Lung (tissue), 12 donors: ENCODE results near the gene EPN2. TPM values are rescaled to one million over a fixed set of nuclear protein-coding genes. Genes with fewer than 3 reads are reported as not detected.

ENCODE experiments used
- ATAC-seq: fragments of 200-7000 bp; cut with Tn5 transposase; one replicate; pipeline ENCODE4 v1.9.1; 2020; ENCODE audit warnings: moderate number of reproducible peaks; ENCODE audit not compliant: insufficient read depth, low FRiP score
- DNase-seq, 3 donors: peaks; one replicate each; pipeline ENCODE4 v3.0.0-alpha.2; 2013 to 2017
- H3K27ac ChIP-seq, 2 donors: one replicate each; pipeline ENCODE4 v1.5.1; 2013; ENCODE audit warnings: mild to moderate bottlenecking in 2 of 2, moderate library complexity in 2 of 2, control low read depth in 1 of 2, inconsistent platforms in 1 of 2, low read depth in 1 of 2, low read length in 1 of 2
- H3K27me3 ChIP-seq, 3 donors: one replicate each; pipeline ENCODE4 v1.5.1; 2013; ENCODE audit warnings: low read length in 2 of 3; ENCODE audit not compliant: control insufficient read depth in 3 of 3, insufficient read depth in 3 of 3
- H3K36me3 ChIP-seq, 4 donors: one replicate each; pipeline ENCODE4 v1.5.1; 2013; ENCODE audit warnings: low read length in 4 of 4, mild to moderate bottlenecking in 1 of 4, moderate library complexity in 1 of 4; ENCODE audit not compliant: control insufficient read depth in 4 of 4, insufficient read depth in 4 of 4
- H3K4me1 ChIP-seq, 5 donors: one replicate each; pipeline ENCODE4 v1.5.1; 2013; ENCODE audit warnings: low read length in 5 of 5, mild to moderate bottlenecking in 2 of 5, moderate library complexity in 1 of 5; ENCODE audit not compliant: control insufficient read depth in 5 of 5, insufficient read depth in 5 of 5
- H3K4me3 ChIP-seq: one replicate; pipeline ENCODE4 v1.5.1; 2013; ENCODE audit warnings: mild to moderate bottlenecking, control low read depth, moderate library complexity
- H3K9ac ChIP-seq, 2 donors: one replicate each; pipeline ENCODE4 v1.5.1; 2013; ENCODE audit warnings: low read length in 2 of 2, control low read depth in 1 of 2; ENCODE audit not compliant: insufficient read depth in 1 of 2
- H3K9me3 ChIP-seq, 4 donors: one replicate each; pipeline ENCODE4 v1.5.1; 2013; ENCODE audit warnings: low read length in 3 of 4, mild to moderate bottlenecking in 1 of 4, moderate library complexity in 1 of 4; ENCODE audit not compliant: control insufficient read depth in 4 of 4, insufficient read depth in 3 of 4
- CTCF ChIP-seq: IDR thresholded peaks from 2 replicates; pipeline ENCODE4 v1.5.1; 2012; ENCODE audit warnings: mild to moderate bottlenecking; ENCODE audit errors: control extremely low read depth, extremely low read depth
- WGBS, 2 donors: extraction: QIAGEN DNeasy Blood & Tissue Kit; methylation state at CpG; one replicate each; pipeline ENCODE4 v1.1.7; 2013; 5-methylcytosine and 5-hydroxymethylcytosine counted together
- polyA plus RNA-seq, 2 donors: library from polyadenylated mRNA; stranded (reverse); fragments of 200-250 nt; gene quantifications; one replicate each; pipeline ENCODE4 v1.2.1, GENCODE V29; 2013
- total RNA-seq, 2 donors: library from RNA; depleted of rRNA in 1 of 2; stranded (reverse); fragments of >200 nt in 1 of 2; gene quantifications; one replicate each; pipeline ENCODE4 v1.2.1, GENCODE V29; 2014 to 2021
- donor health status: control.
- donor health status: control.
- donor health status: Bipolar disorder and iron deficiency.
- donor health status: healthy.
- donor health status: DM: yes; HTN: yes; CAD: no.

Gene EPN2
- total and polyA plus RNA-seq, 4 donors = 16.7 to 73.7 (median 37.4) TPM

- Histone ChIP-seq H3K36me3 (peaks cover 0 to 2% (median 0%) of the 10 kb centered on the region in 4 donors), H3K27me3 (no peaks in the 10 kb centered on the region), H3K4me3 (no peak overlapping the region), H3K4me1 (peaks cover 4 to 24% (median 6%) of the 10 kb centered on the region in 5 donors), H3K27ac (no peak overlapping the region), H3K9me3 (peaks cover 0 to 3% (median 0%) of the 10 kb centered on the region in 4 donors), H3K9ac (no peak overlapping the region)
- no peak for TF ChIP-seq CTCF
- DNase-seq (no peak), ATAC-seq (no peak)
Measured at GRCh38 chr17:19255279-19255678, 18.1 kb downstream of the EPN2 start.

GRCh38 chr17:19258371-19258770 is 21.2 kb downstream of the EPN2 start:
- WGBS, 2 donors = 90 to 94% methylated on average over 9 of the region's 9 CpGs

GRCh38 chr17:19260958-19261357 is 23.8 kb downstream of the EPN2 start:
- Histone ChIP-seq H3K4me3 (no peak overlapping the region), H3K36me3 (peaks cover 0 to 2% (median under 1%) of the 10 kb centered on the region in 4 donors), H3K9me3 (no peaks in the 10 kb centered on the region), H3K4me1 (peaks cover 24 to 44% (median 28%) of the 10 kb centered on the region in 5 donors), H3K9ac (no peak overlapping the region), H3K27ac (no peak overlapping the region), H3K27me3 (no peaks in the 10 kb centered on the region)
- no peak for TF ChIP-seq CTCF
- WGBS, 2 donors = 38 to 62% methylated on average over 7 of the region's 7 CpGs
- ATAC-seq (no peak), DNase-seq (no peak)

More at GRCh38 chr17:19258371-19258770, 21.2 kb downstream of the EPN2 start:
- no peak for ATAC-seq
- Histone ChIP-seq H3K4me3 (no peak overlapping the region), H3K9me3 (no peaks in the 10 kb centered on the region), H3K4me1 (peaks cover 7 to 26% (median 10%) of the 10 kb centered on the region in 5 donors), H3K27ac (no peak overlapping the region), H3K36me3 (peaks cover 0 to 2% (median under 1%) of the 10 kb centered on the region in 4 donors), H3K27me3 (no peaks in the 10 kb centered on the region), H3K9ac (no peak overlapping the region)
- TF ChIP-seq CTCF = no peak
- no peak for DNase-seq

GRCh38 chr17:19261426-19261825 is 24.3 kb downstream of the EPN2 start:
- Histone ChIP-seq H3K4me1 (peaks cover 24 to 44% (median 28%) of the 10 kb centered on the region in 5 donors), H3K9ac (no peak overlapping the region), H3K36me3 (peaks cover 0 to 2% (median under 1%) of the 10 kb centered on the region in 4 donors), H3K4me3 (no peak overlapping the region), H3K27me3 (no peaks in the 10 kb centered on the region), H3K27ac (no peak overlapping the region), H3K9me3 (no peaks in the 10 kb centered on the region)
- TF ChIP-seq CTCF = no peak
- no peak for ATAC-seq
- no peak for DNase-seq
- WGBS, 2 donors = 64 to 67% methylated on average over 2 of the region's 2 CpGs
